ENCODE data around the gene SDC3. TPM values are rescaled to one million over a fixed set of nuclear protein-coding genes. Genes with fewer than 3 reads are reported as not detected.
A peak's percentile ranks its signal among the peaks of the same experiment; 100 is the strongest.

SDC3 gene
- total and polyA plus RNA-seq, 2 of the 8 experiments (the other 6 are each of a cell fraction or from before 2014, with no cell fraction given) = 7.0 to 27.0 TPM

DNA sequence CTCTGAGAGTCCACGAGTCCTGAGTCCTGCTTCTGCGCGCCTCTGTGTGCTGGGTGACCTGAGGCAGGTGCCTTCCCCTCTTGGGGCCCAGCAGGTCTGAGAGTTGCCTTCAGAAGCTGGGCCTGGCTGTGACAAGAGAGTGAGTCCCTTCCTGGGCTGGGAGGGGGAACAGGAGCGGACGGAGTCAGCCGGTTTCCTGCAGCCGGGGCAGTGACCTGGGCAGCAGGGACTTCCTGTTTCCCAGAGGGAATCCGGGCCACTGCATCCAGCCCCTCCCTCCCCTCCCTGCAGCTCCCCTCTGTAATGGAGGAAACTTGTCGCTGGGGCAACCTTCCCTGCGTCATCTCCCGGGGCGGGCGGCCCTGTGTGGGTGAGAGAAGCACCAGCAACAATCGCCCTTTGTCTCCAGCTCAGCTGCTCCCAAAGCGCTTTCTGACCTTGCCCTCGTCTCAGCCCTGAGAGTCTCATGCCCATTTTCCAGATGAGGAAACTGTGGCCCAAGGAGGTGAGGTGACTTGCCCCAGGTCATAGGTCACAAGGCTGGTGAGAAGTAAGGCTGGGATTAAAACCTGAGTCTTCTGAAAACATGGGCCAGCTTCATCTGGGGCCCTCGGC is 61.1 kb downstream of the SDC3 start:
- no peak overlapping the region; the same call in 1 of the 2 replicates for H4K8ac ChIP-seq (ENCODE audit: extremely low read depth, insufficient read depth, low read length)
- H3K27me3 ChIP-seq (replicated peaks in 1 of 4; ENCODE audit: control insufficient read depth in 3 of 4, extremely low read depth in 1 of 4, insufficient read depth in 3 of 4, low read length in 3 of 4) = no peaks in the 10 kb centered on the region
- H3K9me3 ChIP-seq (ENCODE audit: insufficient read depth in 2 of 2, low read depth in 1 of 2, low read length in 1 of 2) = no peaks in the 10 kb centered on the region
- H3K79me1 ChIP-seq (ENCODE audit: low read depth, low read length) = no peaks in the 10 kb centered on the region
- H2BK5ac ChIP-seq (ENCODE audit: low read depth, low read length) = 0 out of 2 replicates have a peak overlapping the region, but pooled peaks have one; percentile 81
- no peaks in the 10 kb centered on the region for H4K20me1 ChIP-seq (replicated peaks in 1 of 2; ENCODE audit: control insufficient read depth in 1 of 2, insufficient read depth in 2 of 2, low read length in 2 of 2)
- H4K5ac ChIP-seq (ENCODE audit: insufficient read length, low read depth, low read length) = peak overlapping the region; percentile 58
- peaks cover 0 to 20% (median 15%) of the 10 kb centered on the region in 4 experiments; a peak in 6 of 7 replicates for H3K4me1 ChIP-seq (replicated peaks in 1 of 4; ENCODE audit: control insufficient read depth in 3 of 4, insufficient read depth in 4 of 4, low read length in 3 of 4)
- no peak overlapping the region; the same call in 1 of the 2 replicates for H3K27ac ChIP-seq (ENCODE audit: low read depth, low read length)
- H4K91ac ChIP-seq (replicated peaks; ENCODE audit: insufficient read length, low read length) = peak overlapping the region; percentile 95
- no peaks in the 10 kb centered on the region for H3K79me2 ChIP-seq (ENCODE audit: control insufficient read depth in 1 of 2, insufficient read depth in 2 of 2, low read length in 2 of 2)
- peak overlapping the region; percentile 21 for H3K4ac ChIP-seq (replicated peaks; ENCODE audit: insufficient read length, low read depth, low read length)
- POLR2A ChIA-PET (ENCODE audit: partially characterized antibody) = interaction anchor here (0.6 to 3.2 kb wide), 11 partner anchors 9 to 64 kb away, joined by 3 to 9 read pairs (median 3); no protein-coding TSS in a partner anchor
- H2AK5ac ChIP-seq (ENCODE audit: low read depth, low read length) = no peak overlapping the region
- no peak overlapping the region for H3K4me3 ChIP-seq (ENCODE audit: extremely low read depth in 1 of 4, insufficient read depth in 2 of 4, low read depth in 3 of 4, low read length in 4 of 4)
- peak overlapping the region; percentile 75 for H2BK20ac ChIP-seq (ENCODE audit: low read length)
- H2BK12ac ChIP-seq (ENCODE audit: low read depth, low read length) = peak overlapping the region; percentile 62; the same call in 1 of the 2 replicates
- no peak for FAIRE-seq
- H3K4me2 ChIP-seq (ENCODE audit: insufficient read depth in 1 of 2, low read depth in 2 of 2, low read length in 2 of 2) = no peak overlapping the region; a peak in 1 of 4 replicates
- CTCF ChIA-PET (ENCODE audit: partially characterized antibody) = interaction anchor here (0.8 to 6.2 kb wide), 15 partner anchors 9 to 128 kb away, joined by 3 to 56 read pairs (median 6); no protein-coding TSS in a partner anchor
- H3K56ac ChIP-seq (replicated peaks; ENCODE audit: insufficient read length, low read depth, low read length) = no peak overlapping the region
- peak overlapping the region; percentile 69 for H2BK120ac ChIP-seq (replicated peaks; ENCODE audit: low read depth, low read length)
- peak overlapping the region; percentile 94 for H3K18ac ChIP-seq (ENCODE audit: extremely low read depth, low read length)
- DNase-seq (ENCODE audit: low read depth in 1 of 2, low spot score in 2 of 2) = peak in 1 of 2 experiments; percentile 72
- WGBS, 2 experiments (ENCODE audit: extremely low coverage in 1 of 2, insufficient coverage in 1 of 2, insufficient read length in 1 of 2, insufficient replicate concordance in 2 of 2, low coverage in 1 of 2, low lambda C conversion rate in 2 of 2, missing lambda C conversion rate in 1 of 2) = 58% methylated on average over 13 of the region's 17 CpGs; no CpG with 5 or more reads in 1 of the 2 experiments
- H3K23ac ChIP-seq (ENCODE audit: insufficient read length) = no peak overlapping the region
- peak overlapping the region; percentile 68 for H2AFZ ChIP-seq (ENCODE audit: low read length)
- no peak overlapping the region for H3K14ac ChIP-seq (ENCODE audit: insufficient read length)
- H2BK15ac ChIP-seq (ENCODE audit: low read length) = peak overlapping the region; percentile 93; the same call in 1 of the 2 replicates
- no peaks in the 10 kb centered on the region for H3K36me3 ChIP-seq (ENCODE audit: control insufficient read depth in 2 of 4, insufficient read depth in 4 of 4, low read length in 3 of 4)
- no peaks in the 10 kb centered on the region; the same call in 1 of the 2 replicates for H3K23me2 ChIP-seq (ENCODE audit: low read depth, low read length)
- TF ChIP-seq YY1 (IDR thresholded peaks at IDR 0.05; ENCODE audit: low read depth, low read length) (peak; percentile 65), FOSL1 (IDR thresholded peaks at IDR 0.05; ENCODE audit: insufficient read depth, low read depth, low read length) (no peak), KDM4A (IDR thresholded peaks at IDR 0.05; ENCODE audit: low read depth, low read length, severe bottlenecking) (no peak), KDM1A (IDR thresholded peaks at IDR 0.05; ENCODE audit: borderline replicate concordance, low read length) (peak; percentile 86; the same call in 1 of the 2 replicates)
- H3K9ac ChIP-seq (replicated peaks in 1 of 4; ENCODE audit: extremely low read depth in 1 of 4, low read depth in 3 of 4, low read length in 3 of 4) = no peak overlapping the region; a peak in 2 of 7 replicates
